ENCODE data around the gene CAMK1D.

Gene CAMK1D

DNA sequence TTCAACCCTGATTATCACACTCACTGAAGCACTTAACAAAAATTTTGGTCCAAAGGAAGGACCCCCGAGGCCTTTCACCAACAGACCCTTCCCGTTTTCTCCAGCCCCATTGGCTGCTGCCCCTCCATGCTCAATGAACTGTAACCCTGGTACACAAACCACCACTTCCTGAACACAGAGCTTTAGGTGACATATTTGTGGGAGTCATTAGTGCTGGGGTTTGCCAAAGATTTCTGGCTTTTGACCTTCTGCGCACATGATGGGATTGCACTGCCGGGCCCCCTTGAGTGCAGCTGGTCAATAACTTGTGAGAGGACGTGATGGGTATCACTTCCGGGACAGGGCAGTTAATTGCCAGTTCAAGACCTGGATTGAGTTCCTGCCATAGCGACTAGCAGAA lies 9.0 kb upstream of the CAMK1D start:
- TF ChIP-seq GLIS1 (tag by site-specific recombination; IDR thresholded peaks at IDR 0.05) (no peak), ZNF341 (tag by site-specific recombination; IDR thresholded peaks at IDR 0.05; ENCODE audit: low read depth) (no peak), ZNF10 (tag by site-specific recombination; IDR thresholded peaks at IDR 0.05) (no peak), ZNF114 (tag by site-specific recombination; IDR thresholded peaks at IDR 0.05) (no peak), ZNF23 (tag by site-specific recombination; IDR thresholded peaks at IDR 0.05; ENCODE audit: borderline replicate concordance) (no peak), ZNF658 (tag by site-specific recombination; IDR thresholded peaks at IDR 0.05) (no peak), ZNF473 (tag by site-specific recombination; IDR thresholded peaks at IDR 0.05) (no peak), ZNF660 (tag by site-specific recombination; IDR thresholded peaks at IDR 0.05) (no peak), RBAK (tag by site-specific recombination; IDR thresholded peaks at IDR 0.05) (no peak), ZNF585B (tag by site-specific recombination; IDR thresholded peaks at IDR 0.05) (no peak)
- no peaks in the 10 kb centered on the region for H3K36me3 ChIP-seq (ENCODE audit: control insufficient read depth in 2 of 2, insufficient read depth in 1 of 2, low read length in 2 of 2)
- H3K4me3 ChIP-seq (ENCODE audit: low read depth, low read length) = no peak overlapping the region
- no peak overlapping the region for H3K27ac ChIP-seq (ENCODE audit: extremely low read depth, low read depth, low read length)
- H3K9me3 ChIP-seq (ENCODE audit: control insufficient read depth, insufficient read depth, low read depth, low read length) = no peaks in the 10 kb centered on the region
- CTCF ChIA-PET = interaction anchor here (0.5 kb wide), 1 partner anchor 32 kb away, joined by 4 read pairs; no protein-coding TSS in a partner anchor
- H3K4me1 ChIP-seq (ENCODE audit: control insufficient read depth, insufficient read depth, low read length) = no peaks in the 10 kb centered on the region
- POLR2A ChIA-PET = no interaction called here

GRCh38 chr10:12340937-12341336 lies 8.4 kb upstream of the CAMK1D start:
- POLR2A ChIA-PET = no interaction called here
- Histone ChIP-seq H3K36me3 (ENCODE audit: control insufficient read depth in 2 of 2, insufficient read depth in 1 of 2, low read length in 2 of 2) (no peaks in the 10 kb centered on the region), H3K4me1 (ENCODE audit: control insufficient read depth, insufficient read depth, low read length) (no peaks in the 10 kb centered on the region), H3K9me3 (ENCODE audit: control insufficient read depth, insufficient read depth, low read depth, low read length) (no peaks in the 10 kb centered on the region), H3K27ac (ENCODE audit: extremely low read depth, low read depth, low read length) (no peak overlapping the region), H3K4me3 (ENCODE audit: low read depth, low read length) (no peak overlapping the region)
- CTCF ChIA-PET = no interaction called here
- TF ChIP-seq ZNF121 (tag by site-specific recombination; IDR thresholded peaks at IDR 0.05) (no peak), ZNF274 (IDR thresholded peaks at IDR 0.05; ENCODE audit: low read length) (no peak), ZNF274 (tag by site-specific recombination; IDR thresholded peaks at IDR 0.05; ENCODE audit: borderline replicate concordance) (no peak), ZBTB49 (tag by site-specific recombination; IDR thresholded peaks at IDR 0.05; ENCODE audit: low read depth) (no peak), SETDB1 (IDR thresholded peaks at IDR 0.05; ENCODE audit: insufficient read length, low read length) (no peak), YY1 (tag by site-specific recombination; IDR thresholded peaks at IDR 0.05) (no peak), ZNF791 (tag by site-specific recombination; IDR thresholded peaks at IDR 0.05) (no peak), ZNF785 (tag by site-specific recombination; IDR thresholded peaks at IDR 0.05) (no peak), ZIC2 (tag by site-specific recombination; IDR thresholded peaks at IDR 0.05) (no peak), ZNF184 (tag by site-specific recombination; IDR thresholded peaks at IDR 0.05) (no peak), ZNF510 (tag by site-specific recombination; IDR thresholded peaks at IDR 0.05; ENCODE audit: insufficient replicate concordance) (no peak), ZNF366 (tag by site-specific recombination; conservative IDR thresholded peaks at IDR 0.05) (no peak), ZFP3 (tag by site-specific recombination; IDR thresholded peaks at IDR 0.05; ENCODE audit: low read depth) (no peak), ZNF423 (tag by site-specific recombination; IDR thresholded peaks at IDR 0.05) (no peak), ZNF426 (tag by site-specific recombination; IDR thresholded peaks at IDR 0.05) (no peak), ZNF521 (tag by site-specific recombination; IDR thresholded peaks at IDR 0.05) (no peak), ZNF133 (tag by site-specific recombination; IDR thresholded peaks at IDR 0.05) (no peak), ZNF549 (tag by site-specific recombination; IDR thresholded peaks at IDR 0.05) (no peak), REPIN1 (tag by site-specific recombination; IDR thresholded peaks at IDR 0.05; ENCODE audit: low read depth) (no peak), REST (tag by site-specific recombination; IDR thresholded peaks at IDR 0.05) (no peak)

Data from HEK293 (cell line).